Measurements from ENCODE around the gene ANK3.

GRCh38 chr10:60192946-60193345 is 196.7 kb downstream of the ANK3 start:
- TF ChIP-seq EZH2 (IDR thresholded peaks at IDR 0.05; ENCODE audit: insufficient read depth, poor library complexity, severe bottlenecking) (no peak), EZH2phosphoT487 (IDR thresholded peaks at IDR 0.05; ENCODE audit: insufficient read depth, low read depth) (no peak)
